ENCODE data around the gene CLEC4D.

GRCh38 chr12:8554451-8555195 is 41.3 kb downstream of the CLEC4D start:
- TF ChIP-seq CTCF (conservative IDR thresholded peaks at IDR 0.05; ENCODE audit: low read depth in 2 of 2) (no peak), POLR2AphosphoS5 (IDR thresholded peaks at IDR 0.05; ENCODE audit: low read depth) (no peak), EZH2phosphoT487 (IDR thresholded peaks at IDR 0.05; ENCODE audit: unreplicated experiment) (no peak), ZNF462 (CRISPR knock-in tag; IDR thresholded peaks at IDR 0.05) (no peak), EZH2 (IDR thresholded peaks at IDR 0.05; ENCODE audit: low read depth, unreplicated experiment) (no peak), CREB1 (CRISPR knock-in tag; IDR thresholded peaks at IDR 0.05; ENCODE audit: low read depth) (no peak), REST (IDR thresholded peaks at IDR 0.05; ENCODE audit: unreplicated experiment) (no peak), ZNF114 (CRISPR knock-in tag; IDR thresholded peaks at IDR 0.05) (no peak), JUNB (IDR thresholded peaks at IDR 0.05; ENCODE audit: unreplicated experiment) (no peak), ZNF331 (CRISPR knock-in tag; IDR thresholded peaks at IDR 0.05; ENCODE audit: low read depth) (no peak), ETS1 (IDR thresholded peaks at IDR 0.05) (no peak), NANOG (IDR thresholded peaks at IDR 0.05; ENCODE audit: borderline replicate concordance) (no peak), STAT1 (IDR thresholded peaks at IDR 0.05; ENCODE audit: unreplicated experiment) (no peak)

Data from GM23338 (cell line).